Gastrocnemius medialis (tissue), 4 donors: ENCODE results near the gene RIGI. TPM values are rescaled to one million over a fixed set of nuclear protein-coding genes. Genes with fewer than 3 reads are reported as not detected.

Source experiments
- ATAC-seq, 2 donors: fragments of 150-250 bp; one replicate each; pipeline ENCODE4 v1.9.1; 2016
- DNase-seq, 2 donors: peaks; one replicate each; pipeline ENCODE4 v3.0.0-alpha.2; 2019
- H3K27ac ChIP-seq, 4 donors: fragments of 200-600 bp; sonication (generic); 1 replicate in 1 of 4; 2 replicates in 3 of 4; pipeline ENCODE4 v1.5.1; 2016 to 2018; ENCODE audit warnings: mild to moderate bottlenecking in 2 of 4, moderate library complexity in 1 of 4
- H3K27me3 ChIP-seq, 3 donors: fragments of 200-600 bp; sonication (generic) in 2 of 3; 1 replicate in 1 of 3; 2 replicates in 2 of 3; pipeline versions ENCODE4 v1.5.1 to v1.6.0; 2016 to 2019; ENCODE audit warnings: mild to moderate bottlenecking in 1 of 3, moderate library complexity in 1 of 3
- H3K36me3 ChIP-seq, 2 donors: fragments of 200-600 bp; sonication (generic) in 1 of 2; one replicate each; pipeline ENCODE4 v1.5.1; 2017 to 2018
- H3K4me1 ChIP-seq, 2 donors: fragments of 200-600 bp; sonication (generic) in 1 of 2; one replicate each; pipeline ENCODE4 v1.5.1; 2016 to 2017; ENCODE audit warnings: mild to moderate bottlenecking in 2 of 2
- H3K4me3 ChIP-seq, 4 donors: fragments of 200-600 bp; sonication (generic) in 3 of 4; 1 replicate in 1 of 4; 2 replicates in 3 of 4; pipeline ENCODE4 v1.5.1; 2016 to 2019; ENCODE audit warnings: mild to moderate bottlenecking in 2 of 4
- H3K9me3 ChIP-seq, 3 donors: fragments of 200-600 bp; sonication (generic) in 2 of 3; 1 replicate in 1 of 3; 2 replicates in 2 of 3; pipeline ENCODE4 v1.5.1; 2016 to 2019
- POLR2A ChIP-seq, 2 donors: fragments of 450-650 bp; IDR thresholded peaks; one replicate each; pipeline ENCODE4 v1.6.1; 2017; ENCODE audit warnings: antibody characterized with exemption in 2 of 2, mild to moderate bottlenecking in 2 of 2, moderate library complexity in 2 of 2
- in situ Hi-C, 4 donors: fragments of 200-750 bp; cut with MboI; loops; one replicate each; pipeline versions ENCODE4 v1.15.0 to v1.8.0; 2017; ENCODE audit warnings: low sequenced_read_pairs in 4 of 4
- intact Hi-C: fragments of 100-400 bp; cut with DNase I; formaldehyde crosslinking; loops from one replicate; pipeline ENCODE4 v1.15.1; 2023; ENCODE audit warnings: low total_unique reads
- total RNA-seq, 4 donors: library from RNA; depleted of rRNA; stranded (reverse); fragments of >200 nt; gene quantifications; one replicate each; pipeline versions ENCODE4 v1.1.0 to v1.2.3, GENCODE V29; 2016
- TF ChIP-seq, protein P1 (sequence below), 5 experiments: fragments of 450-650 bp in 3 of 5; fragments of 200-600 bp in 2 of 5; sonication (generic) in 2 of 5; IDR thresholded peaks in 4 of 5; conservative IDR thresholded peaks in 1 of 5; 1 replicate in 4 of 5; 2 replicates in 1 of 5; pipeline ENCODE4 v1.5.1; 2016 to 2019; ENCODE audit warnings: antibody characterized with exemption in 5 of 5, mild to moderate bottlenecking in 3 of 5, moderate library complexity in 3 of 5

Gene RIGI
- total RNA-seq, 4 donors from 2014 or later: 1.6 to 3.3 (median 2.8) TPM

DNA sequence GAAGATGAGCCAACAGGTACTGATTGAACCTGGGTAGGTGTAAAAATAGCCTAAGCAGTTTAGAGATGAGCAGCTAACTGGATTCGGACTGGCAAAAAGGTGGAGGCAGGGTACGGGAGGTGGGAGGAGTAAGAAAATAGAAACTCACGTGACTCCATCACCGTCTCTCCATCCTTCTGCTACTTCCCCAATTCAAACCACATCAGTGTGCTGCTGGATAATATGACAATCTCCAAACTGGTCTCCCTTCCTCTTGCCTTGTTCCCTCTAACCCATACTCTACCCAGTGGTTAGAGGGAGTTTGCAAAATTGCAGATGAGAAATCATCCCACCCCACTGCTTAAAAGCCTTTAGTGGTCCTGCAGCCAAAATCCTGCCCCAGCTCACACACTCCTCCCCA is 42.7 kb downstream of the RIGI start:
- ATAC-seq: no peak
- Histone ChIP-seq H3K27ac (no peak overlapping the region), H3K4me1 (no peaks in the 10 kb centered on the region), H3K27me3 (no peaks in the 10 kb centered on the region), H3K4me3 (no peak overlapping the region), H3K36me3 (peaks cover 0 to 67% of the 10 kb centered on the region in 2 donors), H3K9me3 (no peaks in the 10 kb centered on the region)
- TF ChIP-seq, protein P1, sequence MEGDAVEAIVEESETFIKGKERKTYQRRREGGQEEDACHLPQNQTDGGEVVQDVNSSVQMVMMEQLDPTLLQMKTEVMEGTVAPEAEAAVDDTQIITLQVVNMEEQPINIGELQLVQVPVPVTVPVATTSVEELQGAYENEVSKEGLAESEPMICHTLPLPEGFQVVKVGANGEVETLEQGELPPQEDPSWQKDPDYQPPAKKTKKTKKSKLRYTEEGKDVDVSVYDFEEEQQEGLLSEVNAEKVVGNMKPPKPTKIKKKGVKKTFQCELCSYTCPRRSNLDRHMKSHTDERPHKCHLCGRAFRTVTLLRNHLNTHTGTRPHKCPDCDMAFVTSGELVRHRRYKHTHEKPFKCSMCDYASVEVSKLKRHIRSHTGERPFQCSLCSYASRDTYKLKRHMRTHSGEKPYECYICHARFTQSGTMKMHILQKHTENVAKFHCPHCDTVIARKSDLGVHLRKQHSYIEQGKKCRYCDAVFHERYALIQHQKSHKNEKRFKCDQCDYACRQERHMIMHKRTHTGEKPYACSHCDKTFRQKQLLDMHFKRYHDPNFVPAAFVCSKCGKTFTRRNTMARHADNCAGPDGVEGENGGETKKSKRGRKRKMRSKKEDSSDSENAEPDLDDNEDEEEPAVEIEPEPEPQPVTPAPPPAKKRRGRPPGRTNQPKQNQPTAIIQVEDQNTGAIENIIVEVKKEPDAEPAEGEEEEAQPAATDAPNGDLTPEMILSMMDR (IDR thresholded peaks at IDR 0.05 in 4 of 5, conservative IDR thresholded peaks at IDR 0.05 in 1 of 5): no peak
- no peak for TF ChIP-seq POLR2A (IDR thresholded peaks at IDR 0.05)
- no peak for DNase-seq
- in situ Hi-C loops: no loop called here
- intact Hi-C loops: loop anchor here (5.0 kb wide), 1 partner anchor 46 kb away; no protein-coding TSS in a partner anchor

Other genes with a start within 250 kb of the RIGI start
- gene ACO1, start 141.6 kb downstream of the RIGI start, total RNA-seq: 10 to 100 TPM; 28.3 to 35.0 (median 30.3) TPM
- 10 to 100 TPM in 1 of 4 donors, 1 to 10 TPM in 3; 1.8 to 11.6 (median 7.6) TPM for gene SMIM27, start 26.1 kb upstream of the RIGI start, total RNA-seq
- 10 to 100 TPM in 3 of 4 donors, 1 to 10 TPM in 1; 7.7 to 15.2 (median 14.5) TPM for gene TOPORS, start 26.4 kb upstream of the RIGI start, total RNA-seq
- gene NDUFB6, start 47.0 kb upstream of the RIGI start, total RNA-seq: 10 to 100 TPM; 59.2 to 97.0 (median 82.6) TPM
- gene TAF1L, start 109.5 kb upstream of the RIGI start, total RNA-seq: not detected